Measurements from ENCODE around the gene CYSRT1. TPM values are rescaled to one million over a fixed set of nuclear protein-coding genes. Genes with fewer than 3 reads are reported as not detected.

The CYSRT1 gene
- total and polyA plus RNA-seq, 2 donors from 2014 or later: 0.94 to 1.3 TPM

DNA sequence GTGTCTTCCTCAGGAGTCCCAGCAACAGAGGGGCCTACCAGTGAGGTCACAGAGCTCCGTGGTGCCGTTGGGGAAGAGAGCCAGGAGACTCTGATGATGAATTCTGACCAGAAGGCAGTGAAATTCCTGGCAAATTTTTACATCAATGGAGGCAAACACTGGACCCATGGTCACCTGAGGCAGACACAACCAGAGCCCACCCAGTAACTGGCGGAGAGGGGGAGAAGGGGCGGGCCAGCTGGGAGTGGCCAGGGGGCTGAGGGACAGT is 26.2 kb downstream of the CYSRT1 start, which contains the start of gene STPG3:
Gene STPG3 (plus strand): TSS at position 93 of the 268 bp plus-strand sequence. CDS start 1 bp downstream, at position 94.
- Histone ChIP-seq H3K27me3 (ENCODE audit: control insufficient read depth, insufficient read depth, low read length) (no peaks in the 10 kb centered on the region), H3K9me3 (ENCODE audit: control insufficient read depth in 2 of 3, insufficient read depth in 1 of 3, low read length in 3 of 3) (no peaks in the 10 kb centered on the region), H3K4me3 (ENCODE audit: low read length in 3 of 3) (no peak within 1 kb of the TSS), H3K4me1 (ENCODE audit: control insufficient read depth in 2 of 3, insufficient read depth in 2 of 3, low read depth in 1 of 3, low read length in 3 of 3) (peaks cover 0 to 14% (median 8%) of the 10 kb centered on the region in 3 donors), H3K9ac (ENCODE audit: low read length in 3 of 3) (no peak within 1 kb of the TSS), H3K36me3 (ENCODE audit: control insufficient read depth in 2 of 3, insufficient read depth in 3 of 3, low read length in 3 of 3) (no peaks in the 10 kb centered on the region), H3K27ac (ENCODE audit: low read depth in 2 of 2, low read length in 2 of 2) (no peak within 1 kb of the TSS)
- DNase-seq (no peak), FAIRE-seq (no peak)
- intact Hi-C loops (cut with DNase I): no loop called here
- TF ChIP-seq CTCF (IDR thresholded peaks at IDR 0.05; ENCODE audit: borderline replicate concordance, extremely low read depth, insufficient read depth): no peak

GRCh38 chr9:137251490-137252268 is 26.7 kb downstream of the CYSRT1 start:
- Histone ChIP-seq H3K4me3 (ENCODE audit: low read length in 3 of 3) (no peak overlapping the region), H3K9me3 (ENCODE audit: control insufficient read depth in 2 of 3, insufficient read depth in 1 of 3, low read length in 3 of 3) (no peaks in the 10 kb centered on the region), H3K27ac (ENCODE audit: low read depth in 2 of 2, low read length in 2 of 2) (no peak overlapping the region), H3K9ac (ENCODE audit: low read length in 3 of 3) (no peak overlapping the region), H3K27me3 (ENCODE audit: control insufficient read depth, insufficient read depth, low read length) (no peaks in the 10 kb centered on the region), H3K36me3 (ENCODE audit: control insufficient read depth in 2 of 3, insufficient read depth in 3 of 3, low read length in 3 of 3) (peaks cover 0 to 2% (median 0%) of the 10 kb centered on the region in 3 donors), H3K4me1 (ENCODE audit: control insufficient read depth in 2 of 3, insufficient read depth in 2 of 3, low read depth in 1 of 3, low read length in 3 of 3) (peaks cover 0 to 19% (median 13%) of the 10 kb centered on the region in 3 donors)
- FAIRE-seq: no peak
- TF ChIP-seq CTCF (IDR thresholded peaks at IDR 0.05; ENCODE audit: borderline replicate concordance, extremely low read depth, insufficient read depth): no peak
- DNase-seq: no peak
- intact Hi-C loops (cut with DNase I): no loop called here

GRCh38 chr9:137252555-137253506 is 27.9 kb downstream of the CYSRT1 start:
- no peak overlapping the region for H3K9ac ChIP-seq (ENCODE audit: low read length in 3 of 3)
- H3K4me3 ChIP-seq (ENCODE audit: low read length in 3 of 3): no peak overlapping the region
- no peaks in the 10 kb centered on the region for H3K27me3 ChIP-seq (ENCODE audit: control insufficient read depth, insufficient read depth, low read length)
- DNase-seq (peak in 2 of 5 donors; percentile 46 to 51), FAIRE-seq (no peak)
- H3K36me3 ChIP-seq (ENCODE audit: control insufficient read depth in 2 of 3, insufficient read depth in 3 of 3, low read length in 3 of 3): peaks cover 0 to 6% (median 0%) of the 10 kb centered on the region in 3 donors
- intact Hi-C loops (cut with DNase I): no loop called here
- TF ChIP-seq CTCF (IDR thresholded peaks at IDR 0.05; ENCODE audit: borderline replicate concordance, extremely low read depth, insufficient read depth): no peak
- H3K9me3 ChIP-seq (ENCODE audit: control insufficient read depth in 2 of 3, insufficient read depth in 1 of 3, low read length in 3 of 3): no peaks in the 10 kb centered on the region
- H3K27ac ChIP-seq (ENCODE audit: low read depth in 2 of 2, low read length in 2 of 2): no peak overlapping the region
- peaks cover 0 to 22% (median 13%) of the 10 kb centered on the region in 3 donors for H3K4me1 ChIP-seq (ENCODE audit: control insufficient read depth in 2 of 3, insufficient read depth in 2 of 3, low read depth in 1 of 3, low read length in 3 of 3)
